Measurements from ENCODE around the gene CDK2AP2.

Gene CDK2AP2

GRCh38 chr11:67503119-67504004 is 4.6 kb downstream of the CDK2AP2 start:
- DNase-seq = no peak

- DNase-seq = no peak
Observed at GRCh38 chr11:67502328-67502979, 5.5 kb downstream of the CDK2AP2 start.

- DNase-seq = no peak
Observed at GRCh38 chr11:67501854-67502253, 6.1 kb downstream of the CDK2AP2 start.

GRCh38 chr11:67500831-67501715 is 6.9 kb downstream of the CDK2AP2 start:
- no peak for DNase-seq

- DNase-seq = no peak
Observed at GRCh38 chr11:67500484-67500821, 7.5 kb downstream of the CDK2AP2 start.

- no peak for DNase-seq
Observed at GRCh38 chr11:67499808-67500483, 8.0 kb downstream of the CDK2AP2 start.

- no peak for DNase-seq
Observed at GRCh38 chr11:67498544-67498972, 9.4 kb downstream of the CDK2AP2 start.

GRCh38 chr11:67497656-67498291 is 10.2 kb downstream of the CDK2AP2 start:
- DNase-seq = no peak

GRCh38 chr11:67496113-67496512 is 11.8 kb downstream of the CDK2AP2 start:
- no peak for DNase-seq

- DNase-seq = no peak
Observed at GRCh38 chr11:67495234-67496005, 12.5 kb downstream of the CDK2AP2 start.

- DNase-seq = no peak
Observed at GRCh38 chr11:67494371-67495233, 13.4 kb downstream of the CDK2AP2 start.

- no peak for DNase-seq
Observed at GRCh38 chr11:67493548-67494370, 14.2 kb downstream of the CDK2AP2 start.

- DNase-seq = no peak
Observed at GRCh38 chr11:67492801-67493547, 15.0 kb downstream of the CDK2AP2 start.

- DNase-seq = no peak
Observed at GRCh38 chr11:67492069-67492727, 15.8 kb downstream of the CDK2AP2 start.

GRCh38 chr11:67491276-67492068 is 16.5 kb downstream of the CDK2AP2 start:
- DNase-seq = no peak

GRCh38 chr11:67490727-67491065 is 17.3 kb downstream of the CDK2AP2 start:
- DNase-seq = no peak
